ENCODE data around the gene CEP170B. TPM values are rescaled to one million over a fixed set of nuclear protein-coding genes. Genes with fewer than 3 reads are reported as not detected.

The CEP170B gene
- total RNA-seq, 2 experiments from 2014 or later, result 2.2 to 2.3 TPM

- Mint-ChIP-seq H3K4me1 (ENCODE audit: low read depth) (no peaks in the 10 kb centered on the region), H3K36me3 (ENCODE audit: low read depth) (no peaks in the 10 kb centered on the region), H3K27ac (no peak overlapping the region), H3K4me3 (no peak overlapping the region), H3K27me3 (peaks cover 16% of the 10 kb centered on the region), H3K9me3 (no peaks in the 10 kb centered on the region)
- intact Hi-C loops (cut with micrococcal nuclease), result no loop called here
- POLR2A ChIA-PET, result no interaction called here
- no peak for DNase-seq
- TF ChIP-seq, protein P1, sequence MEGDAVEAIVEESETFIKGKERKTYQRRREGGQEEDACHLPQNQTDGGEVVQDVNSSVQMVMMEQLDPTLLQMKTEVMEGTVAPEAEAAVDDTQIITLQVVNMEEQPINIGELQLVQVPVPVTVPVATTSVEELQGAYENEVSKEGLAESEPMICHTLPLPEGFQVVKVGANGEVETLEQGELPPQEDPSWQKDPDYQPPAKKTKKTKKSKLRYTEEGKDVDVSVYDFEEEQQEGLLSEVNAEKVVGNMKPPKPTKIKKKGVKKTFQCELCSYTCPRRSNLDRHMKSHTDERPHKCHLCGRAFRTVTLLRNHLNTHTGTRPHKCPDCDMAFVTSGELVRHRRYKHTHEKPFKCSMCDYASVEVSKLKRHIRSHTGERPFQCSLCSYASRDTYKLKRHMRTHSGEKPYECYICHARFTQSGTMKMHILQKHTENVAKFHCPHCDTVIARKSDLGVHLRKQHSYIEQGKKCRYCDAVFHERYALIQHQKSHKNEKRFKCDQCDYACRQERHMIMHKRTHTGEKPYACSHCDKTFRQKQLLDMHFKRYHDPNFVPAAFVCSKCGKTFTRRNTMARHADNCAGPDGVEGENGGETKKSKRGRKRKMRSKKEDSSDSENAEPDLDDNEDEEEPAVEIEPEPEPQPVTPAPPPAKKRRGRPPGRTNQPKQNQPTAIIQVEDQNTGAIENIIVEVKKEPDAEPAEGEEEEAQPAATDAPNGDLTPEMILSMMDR (IDR thresholded peaks at IDR 0.05), result no peak
- ATAC-seq, result no peak
- CTCF ChIA-PET, result no interaction called here
These were observed 5.2 kb upstream of the CEP170B start for GRCh38 chr14:104859900-104860299.

- no peak overlapping the region for H3K27ac Mint-ChIP-seq
- no peaks in the 10 kb centered on the region for H3K4me1 Mint-ChIP-seq (ENCODE audit: low read depth)
- no peak for ATAC-seq
- H3K9me3 Mint-ChIP-seq, result no peaks in the 10 kb centered on the region
- intact Hi-C loops (cut with micrococcal nuclease), result no loop called here
- peaks cover 16% of the 10 kb centered on the region for H3K27me3 Mint-ChIP-seq
- H3K4me3 Mint-ChIP-seq, result no peak overlapping the region
- ChIA-PET CTCF (no interaction called here), POLR2A (no interaction called here)
- TF ChIP-seq, protein P1 (IDR thresholded peaks at IDR 0.05), result no peak
- H3K36me3 Mint-ChIP-seq (ENCODE audit: low read depth), result no peaks in the 10 kb centered on the region
- DNase-seq, result no peak
These were observed 4.7 kb upstream of the CEP170B start for GRCh38 chr14:104860414-104860813.

GRCh38 chr14:104863131-104863862 lies 1.8 kb upstream of the CEP170B start:
- ChIA-PET POLR2A (interaction anchor here (1.4 kb wide), 1 partner anchor 11 kb away, joined by 3 read pairs; no protein-coding TSS in a partner anchor), CTCF (interaction anchor here (1.0 to 1.1 kb wide), 2 partner anchors 32 to 37 kb away, joined by 3 read pairs; no protein-coding TSS in a partner anchor)
- no peak for DNase-seq
- no peaks in the 10 kb centered on the region for H3K9me3 Mint-ChIP-seq
- no peak for ATAC-seq
- no peak overlapping the region for H3K4me3 Mint-ChIP-seq
- peaks cover 23% of the 10 kb centered on the region for H3K27me3 Mint-ChIP-seq
- no peaks in the 10 kb centered on the region for H3K36me3 Mint-ChIP-seq (ENCODE audit: low read depth)
- no peaks in the 10 kb centered on the region for H3K4me1 Mint-ChIP-seq (ENCODE audit: low read depth)
- TF ChIP-seq, protein P1 (IDR thresholded peaks at IDR 0.05), result no peak
- H3K27ac Mint-ChIP-seq, result no peak overlapping the region
- intact Hi-C loops (cut with micrococcal nuclease), result no loop called here

- H3K4me3 Mint-ChIP-seq, result no peak overlapping the region
- no peaks in the 10 kb centered on the region for H3K36me3 Mint-ChIP-seq (ENCODE audit: low read depth)
- ChIA-PET POLR2A (interaction anchor here (0.6 to 1.4 kb wide), 2 partner anchors 11 to 99 kb away, joined by 3 read pairs; no protein-coding TSS in a partner anchor), CTCF (interaction anchor here (1.0 to 1.1 kb wide), 2 partner anchors 32 to 38 kb away, joined by 3 read pairs; no protein-coding TSS in a partner anchor)
- DNase-seq (no peak), ATAC-seq (no peak)
- intact Hi-C loops (cut with micrococcal nuclease), result no loop called here
- H3K4me1 Mint-ChIP-seq (ENCODE audit: low read depth), result no peaks in the 10 kb centered on the region
- H3K9me3 Mint-ChIP-seq, result no peaks in the 10 kb centered on the region
- H3K27ac Mint-ChIP-seq, result no peak overlapping the region
- TF ChIP-seq, protein P1 (IDR thresholded peaks at IDR 0.05), result no peak
- peaks cover 23% of the 10 kb centered on the region for H3K27me3 Mint-ChIP-seq
These were observed 1.2 kb upstream of the CEP170B start for GRCh38 chr14:104863923-104864266.

Measured in activated CD8-positive, alpha-beta T cell treated with anti-CD3 and anti-CD28 coated beads for 36 hours (primary cell).